Activated T-cell treated with anti-CD3 and anti-CD28 coated beads, Interleukin-2, amount 50 U/mL, for 24 hours (primary cell): Measurements from ENCODE around the gene DNAH8.

ENCODE experiments used
- DNase-seq: peaks from one replicate; pipeline ENCODE4 v3.0.0-alpha.2; 2020
- H3K27ac Mint-ChIP-seq: 2 replicates; pipeline ENCODE4 v1.8.0; 2020; ENCODE audit warnings: mild to moderate bottlenecking, mixed read lengths
- H3K27me3 Mint-ChIP-seq: 2 replicates; pipeline ENCODE4 v1.8.0; 2020; ENCODE audit warnings: mixed read lengths
- H3K36me3 Mint-ChIP-seq: 2 replicates; pipeline ENCODE4 v1.8.0; 2020; ENCODE audit warnings: low read depth, mixed read lengths
- H3K4me1 Mint-ChIP-seq: 2 replicates; pipeline ENCODE4 v1.8.0; 2020; ENCODE audit warnings: low read depth, mixed read lengths
- H3K4me3 Mint-ChIP-seq: 2 replicates; pipeline ENCODE4 v1.8.0; 2020; ENCODE audit warnings: mild to moderate bottlenecking, moderate library complexity, mixed read lengths
- H3K9me3 Mint-ChIP-seq: 2 replicates; pipeline ENCODE4 v1.8.0; 2020; ENCODE audit warnings: mixed read lengths

The DNAH8 gene

DNA sequence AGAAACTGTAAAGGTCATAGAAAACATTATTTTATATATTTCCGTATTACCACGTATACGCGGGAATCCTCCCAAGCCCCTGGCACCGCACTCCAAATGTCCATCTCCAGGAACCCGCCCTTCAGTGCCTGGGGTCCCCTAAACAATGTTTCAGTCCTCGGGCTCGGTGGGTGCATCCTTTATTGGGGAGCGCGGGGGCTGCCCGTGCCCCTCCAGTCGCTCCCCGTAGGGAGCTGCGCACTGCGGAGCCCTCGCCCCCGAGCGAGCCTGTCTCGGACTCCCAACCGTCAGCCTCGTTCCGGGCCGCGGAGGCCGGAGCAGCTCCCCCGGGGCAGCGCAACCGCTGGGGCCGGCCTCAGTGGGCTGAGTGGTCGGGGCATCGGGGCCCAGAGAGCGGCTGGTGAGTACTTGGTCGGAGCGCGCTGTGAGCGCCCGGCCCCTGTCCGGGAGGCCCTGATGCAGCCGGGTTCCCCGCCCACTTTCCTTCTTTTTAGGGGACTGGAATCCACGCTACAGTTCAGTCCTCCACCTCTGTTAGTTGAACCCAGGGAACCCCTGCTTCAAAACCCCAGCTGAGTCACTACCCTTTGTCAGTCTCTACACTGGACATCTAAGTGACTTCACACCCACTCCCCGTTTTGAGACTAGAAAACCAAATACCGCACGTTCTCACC lies at the start of gene DNAH8:
Gene DNAH8, plus strand, starts transcription at position 296 of the 674 bp plus-strand sequence. CDS start 7,499 bp downstream, outside the sequence.
- Mint-ChIP-seq H3K9me3 (no peaks in the 10 kb centered on the region), H3K36me3 (no peaks in the 10 kb centered on the region), H3K27ac (peak within 1 kb of the TSS; percentile 70), H3K4me3 (peak within 1 kb of the TSS; percentile 67), H3K27me3 (peaks cover 33% of the 10 kb centered on the region), H3K4me1 (peaks cover 30% of the 10 kb centered on the region)
- DNase-seq = peak; percentile 58

- H3K4me1 Mint-ChIP-seq = peaks cover 42% of the 10 kb centered on the region
- no peaks in the 10 kb centered on the region for H3K27me3 Mint-ChIP-seq
- DNase-seq = no peak
- no peak overlapping the region for H3K4me3 Mint-ChIP-seq
- peaks cover 34% of the 10 kb centered on the region for H3K36me3 Mint-ChIP-seq
- H3K9me3 Mint-ChIP-seq = peaks cover 8% of the 10 kb centered on the region
- peak overlapping the region; percentile 68 for H3K27ac Mint-ChIP-seq
Observed at GRCh38 chr6:38671885-38672467, 43.1 kb upstream of the DNAH8 start.

- peaks cover 46% of the 10 kb centered on the region for H3K4me1 Mint-ChIP-seq
- H3K9me3 Mint-ChIP-seq = peaks cover 8% of the 10 kb centered on the region
- no peaks in the 10 kb centered on the region for H3K27me3 Mint-ChIP-seq
- no peak overlapping the region for H3K4me3 Mint-ChIP-seq
- H3K27ac Mint-ChIP-seq = peak overlapping the region; percentile 82
- H3K36me3 Mint-ChIP-seq = peaks cover 48% of the 10 kb centered on the region
- no peak for DNase-seq
Observed at GRCh38 chr6:38673397-38674165, 41.5 kb upstream of the DNAH8 start.

- peak overlapping the region; percentile 32 for H3K27ac Mint-ChIP-seq
- no peaks in the 10 kb centered on the region for H3K27me3 Mint-ChIP-seq
- DNase-seq = no peak
- peaks cover 8% of the 10 kb centered on the region for H3K9me3 Mint-ChIP-seq
- peaks cover 69% of the 10 kb centered on the region for H3K36me3 Mint-ChIP-seq
- H3K4me3 Mint-ChIP-seq = no peak overlapping the region
- peaks cover 46% of the 10 kb centered on the region for H3K4me1 Mint-ChIP-seq
Observed at GRCh38 chr6:38676236-38676973, 38.7 kb upstream of the DNAH8 start.

- DNase-seq = no peak
- Mint-ChIP-seq H3K9me3 (peaks cover 8% of the 10 kb centered on the region), H3K4me1 (peaks cover 44% of the 10 kb centered on the region), H3K36me3 (peaks cover 75% of the 10 kb centered on the region), H3K27ac (peak overlapping the region; percentile 32), H3K4me3 (no peak overlapping the region), H3K27me3 (no peaks in the 10 kb centered on the region)
Observed at GRCh38 chr6:38676974-38677544, 38.1 kb upstream of the DNAH8 start.

GRCh38 chr6:38678178-38678760 lies 36.8 kb upstream of the DNAH8 start:
- Mint-ChIP-seq H3K9me3 (peaks cover 8% of the 10 kb centered on the region), H3K4me3 (no peak overlapping the region), H3K36me3 (peaks cover 85% of the 10 kb centered on the region), H3K4me1 (peaks cover 35% of the 10 kb centered on the region), H3K27me3 (no peaks in the 10 kb centered on the region), H3K27ac (peak overlapping the region; percentile 71)
- DNase-seq = no peak

DNA sequence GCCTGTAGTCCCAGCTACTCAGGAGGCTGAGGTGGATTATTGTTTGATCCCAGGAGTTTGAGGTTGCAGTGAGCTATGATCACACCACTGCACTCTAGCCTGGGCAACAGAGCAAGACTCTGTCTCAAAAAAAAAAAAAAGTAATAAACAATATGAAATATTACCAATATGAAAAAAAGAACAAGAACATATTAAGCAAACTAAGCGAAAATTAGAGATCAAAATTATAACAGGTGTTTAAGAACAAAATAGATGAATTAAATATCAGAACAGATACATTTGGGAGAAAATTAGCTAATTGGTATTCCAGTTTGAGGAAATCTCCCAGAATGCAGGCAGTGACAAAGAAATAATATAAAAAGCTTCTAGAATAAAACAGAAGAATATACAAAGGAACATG lies 35.4 kb upstream of the DNAH8 start:
- Mint-ChIP-seq H3K36me3 (peaks cover 84% of the 10 kb centered on the region), H3K4me1 (peaks cover 21% of the 10 kb centered on the region), H3K4me3 (no peak overlapping the region), H3K9me3 (peaks cover 4% of the 10 kb centered on the region), H3K27me3 (no peaks in the 10 kb centered on the region), H3K27ac (no peak overlapping the region)
- DNase-seq = no peak

DNA sequence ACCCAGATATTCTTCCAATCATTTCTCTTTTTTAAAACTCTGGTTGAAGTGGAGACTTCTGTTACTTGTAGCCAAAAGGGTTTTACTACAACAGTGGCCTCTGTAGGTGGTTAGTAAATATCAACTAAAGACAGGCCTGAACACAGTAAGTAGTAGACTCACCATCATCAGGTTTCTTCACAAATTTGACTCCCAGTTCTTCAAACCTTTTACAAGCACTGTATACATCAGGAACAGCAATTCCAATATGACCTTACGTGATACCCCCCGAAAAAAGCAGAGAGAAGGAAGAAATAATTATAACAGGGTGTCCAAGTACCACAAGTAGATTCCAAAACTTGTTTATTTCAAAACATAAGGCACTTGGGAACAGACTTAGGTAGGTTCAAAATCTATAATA lies 33.3 kb upstream of the DNAH8 start:
- peaks cover 5% of the 10 kb centered on the region for H3K4me1 Mint-ChIP-seq
- no peaks in the 10 kb centered on the region for H3K9me3 Mint-ChIP-seq
- H3K27ac Mint-ChIP-seq = no peak overlapping the region
- H3K27me3 Mint-ChIP-seq = no peaks in the 10 kb centered on the region
- H3K36me3 Mint-ChIP-seq = peaks cover 81% of the 10 kb centered on the region
- no peak overlapping the region for H3K4me3 Mint-ChIP-seq
- no peak for DNase-seq

GRCh38 chr6:38684237-38684636 lies 30.9 kb upstream of the DNAH8 start:
- no peaks in the 10 kb centered on the region for H3K9me3 Mint-ChIP-seq
- H3K27ac Mint-ChIP-seq = no peak overlapping the region
- H3K4me3 Mint-ChIP-seq = no peak overlapping the region
- H3K4me1 Mint-ChIP-seq = peaks cover 13% of the 10 kb centered on the region
- peaks cover 73% of the 10 kb centered on the region for H3K36me3 Mint-ChIP-seq
- DNase-seq = no peak
- H3K27me3 Mint-ChIP-seq = no peaks in the 10 kb centered on the region

DNA sequence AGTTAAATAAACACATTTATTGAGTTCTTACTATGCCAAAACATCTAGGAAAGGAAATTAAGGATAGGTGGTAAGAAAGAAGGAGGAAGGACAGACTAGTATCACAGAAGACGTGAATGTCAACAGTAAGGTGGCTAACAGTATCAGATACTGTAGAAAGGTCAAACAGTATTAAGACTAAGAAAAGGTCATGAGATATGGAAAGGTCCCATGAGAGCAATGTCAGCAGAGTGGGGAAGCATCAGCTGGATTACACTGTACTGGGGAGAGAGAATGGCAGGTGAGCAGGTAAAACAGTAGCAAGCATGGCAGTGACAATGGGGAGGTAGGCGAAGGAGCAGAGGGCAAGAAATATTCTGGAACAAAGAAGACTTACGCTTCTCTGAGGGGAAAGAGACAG lies 30.2 kb upstream of the DNAH8 start:
- Mint-ChIP-seq H3K27ac (no peak overlapping the region), H3K27me3 (no peaks in the 10 kb centered on the region), H3K9me3 (no peaks in the 10 kb centered on the region), H3K4me1 (peaks cover 16% of the 10 kb centered on the region), H3K4me3 (no peak overlapping the region), H3K36me3 (peaks cover 68% of the 10 kb centered on the region)
- no peak for DNase-seq

- peaks cover 21% of the 10 kb centered on the region for H3K4me1 Mint-ChIP-seq
- H3K27ac Mint-ChIP-seq = no peak overlapping the region
- H3K27me3 Mint-ChIP-seq = no peaks in the 10 kb centered on the region
- peaks cover 65% of the 10 kb centered on the region for H3K36me3 Mint-ChIP-seq
- no peak overlapping the region for H3K4me3 Mint-ChIP-seq
- no peaks in the 10 kb centered on the region for H3K9me3 Mint-ChIP-seq
- no peak for DNase-seq
Observed at GRCh38 chr6:38686270-38687042, 28.7 kb upstream of the DNAH8 start.

- H3K4me1 Mint-ChIP-seq = peaks cover 21% of the 10 kb centered on the region
- H3K36me3 Mint-ChIP-seq = peaks cover 59% of the 10 kb centered on the region
- H3K9me3 Mint-ChIP-seq = no peaks in the 10 kb centered on the region
- no peak for DNase-seq
- H3K27ac Mint-ChIP-seq = no peak overlapping the region
- no peak overlapping the region for H3K4me3 Mint-ChIP-seq
- H3K27me3 Mint-ChIP-seq = no peaks in the 10 kb centered on the region
Observed at GRCh38 chr6:38687043-38687353, 28.1 kb upstream of the DNAH8 start.

DNA sequence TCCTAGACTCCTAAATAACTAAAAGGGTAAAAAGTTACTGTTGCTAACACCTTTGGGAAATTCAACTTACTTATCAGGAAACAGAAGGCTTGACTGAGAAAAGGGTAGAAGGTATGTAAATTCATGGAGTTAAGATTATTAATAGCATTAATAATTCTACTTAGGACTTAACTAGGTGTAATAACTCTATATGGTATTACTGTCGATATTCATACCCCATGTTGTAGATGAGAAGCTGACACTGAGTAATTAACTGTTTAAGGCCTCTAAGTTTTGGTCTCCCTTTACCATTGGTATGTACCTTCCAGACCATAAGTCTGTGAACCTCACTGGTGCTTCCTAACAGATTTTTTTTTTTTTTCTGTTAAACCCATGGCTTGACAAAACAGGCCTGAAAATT lies 27.6 kb upstream of the DNAH8 start:
- DNase-seq = no peak
- H3K36me3 Mint-ChIP-seq = peaks cover 56% of the 10 kb centered on the region
- H3K9me3 Mint-ChIP-seq = no peaks in the 10 kb centered on the region
- H3K27me3 Mint-ChIP-seq = no peaks in the 10 kb centered on the region
- H3K27ac Mint-ChIP-seq = no peak overlapping the region
- no peak overlapping the region for H3K4me3 Mint-ChIP-seq
- H3K4me1 Mint-ChIP-seq = peaks cover 21% of the 10 kb centered on the region
